Tibial nerve (tissue), 4 donors: ENCODE data around the gene RUNX1.

ENCODE experiments used
- CTCF ChIP-seq, 5 experiments: fragments of 200-600 bp in 3 of 5; fragments of 450-650 bp in 2 of 5; sonication (generic) in 3 of 5; IDR thresholded peaks; one replicate each; pipeline ENCODE4 v1.5.1; 2016 to 2019; ENCODE audit warnings: antibody characterized with exemption in 5 of 5, mild to moderate bottlenecking in 3 of 5, moderate library complexity in 2 of 5
- EP300 ChIP-seq, 2 donors: sonication (generic); formaldehyde crosslinking; IDR thresholded peaks; one replicate each; pipeline ENCODE4 v1.6.1; 2017; ENCODE audit warnings: antibody characterized with exemption in 2 of 2, mild to moderate bottlenecking in 1 of 2
- POLR2A ChIP-seq, 2 donors: fragments of 450-650 bp; IDR thresholded peaks; one replicate each; pipeline ENCODE4 v1.6.1; 2017; ENCODE audit warnings: antibody characterized with exemption in 2 of 2, mild to moderate bottlenecking in 2 of 2, moderate library complexity in 2 of 2

DNA sequence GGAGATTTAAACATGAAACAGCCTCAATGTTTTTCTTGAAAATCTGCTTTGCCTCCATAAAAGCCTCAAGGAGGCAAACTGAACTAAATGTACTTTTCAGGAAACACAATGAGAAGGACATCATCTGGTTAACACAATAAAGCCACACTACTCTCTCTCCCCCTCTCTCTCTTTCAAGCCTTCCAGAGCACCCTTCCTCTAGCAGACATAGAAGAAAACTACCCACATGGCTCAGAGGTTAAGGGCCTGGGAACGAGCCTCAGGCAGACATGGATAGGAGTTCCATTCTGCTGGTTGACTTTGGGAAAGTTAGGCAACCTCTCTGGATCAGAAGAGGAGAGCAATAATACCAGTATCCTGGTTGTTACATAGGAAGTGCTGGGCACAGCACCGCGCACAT, 42.9 kb downstream of the RUNX1 start:
- no peak for TF ChIP-seq POLR2A (IDR thresholded peaks at IDR 0.05)
- TF ChIP-seq CTCF (IDR thresholded peaks at IDR 0.05), result no peak
- TF ChIP-seq EP300 (IDR thresholded peaks at IDR 0.05), result no peak
